Tibial artery (tissue), 4 donors: Measurements from ENCODE around the gene EEF2K.

ENCODE experiments used
- DNase-seq, 2 donors: peaks; one replicate each; pipeline ENCODE4 v3.0.0-alpha.2; 2019
- H3K27ac ChIP-seq, 2 donors: fragments of 200-600 bp; sonication (generic) in 1 of 2; 1 replicate in 1 of 2; 2 replicates in 1 of 2; pipeline ENCODE4 v1.5.1; 2018 to 2019; ENCODE audit warnings: mild to moderate bottlenecking in 1 of 2
- H3K27me3 ChIP-seq, 2 donors: fragments of 200-600 bp; sonication (generic) in 1 of 2; one replicate each; pipeline versions ENCODE4 v1.5.1 to v1.6.0; 2016 to 2019
- H3K36me3 ChIP-seq, 3 donors: fragments of 200-600 bp; sonication (generic) in 2 of 3; one replicate each; pipeline ENCODE4 v1.5.1; 2016 to 2019; ENCODE audit warnings: mild to moderate bottlenecking in 2 of 3
- H3K4me1 ChIP-seq, 4 donors: fragments of 200-600 bp; sonication (generic) in 2 of 4; 1 replicate in 3 of 4; 2 replicates in 1 of 4; pipeline ENCODE4 v1.5.1; 2016 to 2019
- H3K4me3 ChIP-seq, 2 donors: fragments of 200-600 bp; sonication (generic) in 1 of 2; 1 replicate in 1 of 2; 2 replicates in 1 of 2; pipeline ENCODE4 v1.5.1; 2018 to 2019; ENCODE audit warnings: mild to moderate bottlenecking in 2 of 2
- H3K9me3 ChIP-seq, 3 donors: fragments of 200-600 bp; sonication (generic) in 1 of 3; one replicate each; pipeline ENCODE4 v1.5.1; 2016 to 2019
- intact Hi-C: fragments of 100-400 bp; cut with DNase I; formaldehyde crosslinking; loops from one replicate; pipeline ENCODE4 v1.15.0; 2023; ENCODE audit warnings: low total_unique reads
- TF ChIP-seq, protein P1 (sequence below), 2 experiments: fragments of 200-600 bp in 1 of 2; fragments of 450-650 bp in 1 of 2; IDR thresholded peaks; one replicate each; pipeline ENCODE4 v1.5.1; 2017 to 2019; ENCODE audit warnings: antibody characterized with exemption in 2 of 2, mild to moderate bottlenecking in 1 of 2, moderate library complexity in 1 of 2

The EEF2K gene

DNA sequence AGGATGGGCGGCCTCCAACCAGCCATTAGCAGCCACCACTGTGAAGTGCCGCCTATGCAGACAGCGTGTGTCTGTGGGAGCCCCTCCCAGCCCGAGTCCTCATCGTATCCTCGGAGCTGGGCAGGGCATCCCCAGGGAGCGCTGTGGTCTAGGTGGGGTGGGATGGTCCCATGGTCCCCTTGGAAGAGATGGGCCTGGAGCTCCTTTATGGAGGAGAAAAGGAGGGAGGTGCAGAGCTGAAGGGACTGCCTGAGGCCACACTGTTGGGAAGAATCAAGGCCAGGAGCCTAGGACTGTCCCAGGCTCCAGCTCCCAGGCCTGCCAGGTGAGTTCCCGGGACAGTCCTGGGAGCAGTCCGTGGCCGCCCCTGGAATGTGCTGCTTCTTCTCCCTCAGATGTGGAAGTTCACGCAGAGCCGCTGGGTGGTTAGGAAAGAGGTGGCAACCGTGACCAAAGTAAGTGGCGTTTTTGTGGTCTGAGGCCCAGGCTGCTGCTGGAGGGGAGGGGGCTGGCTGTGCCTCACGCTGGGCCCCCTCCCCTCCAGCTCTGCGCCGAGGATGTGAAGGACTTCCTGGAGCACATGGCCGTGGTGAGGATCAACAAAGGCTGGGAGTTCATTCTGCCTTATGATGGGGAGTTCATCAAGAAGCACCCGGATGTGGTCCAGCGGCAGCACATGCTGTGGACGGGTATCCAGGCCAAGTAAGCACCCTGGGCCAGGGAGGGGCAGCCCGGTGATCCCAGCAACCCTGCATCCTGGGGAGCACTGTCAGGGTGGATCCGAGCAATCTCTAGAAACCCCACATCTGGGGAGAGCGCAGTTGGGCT, 118.1 kb downstream of the EEF2K start:
- intact Hi-C loops, result no loop called here
- H3K9me3 ChIP-seq, result no peaks in the 10 kb centered on the region
- no peaks in the 10 kb centered on the region for H3K27me3 ChIP-seq
- H3K36me3 ChIP-seq, result peaks cover 30 to 92% (median 83%) of the 10 kb centered on the region in 3 donors
- TF ChIP-seq, protein P1, sequence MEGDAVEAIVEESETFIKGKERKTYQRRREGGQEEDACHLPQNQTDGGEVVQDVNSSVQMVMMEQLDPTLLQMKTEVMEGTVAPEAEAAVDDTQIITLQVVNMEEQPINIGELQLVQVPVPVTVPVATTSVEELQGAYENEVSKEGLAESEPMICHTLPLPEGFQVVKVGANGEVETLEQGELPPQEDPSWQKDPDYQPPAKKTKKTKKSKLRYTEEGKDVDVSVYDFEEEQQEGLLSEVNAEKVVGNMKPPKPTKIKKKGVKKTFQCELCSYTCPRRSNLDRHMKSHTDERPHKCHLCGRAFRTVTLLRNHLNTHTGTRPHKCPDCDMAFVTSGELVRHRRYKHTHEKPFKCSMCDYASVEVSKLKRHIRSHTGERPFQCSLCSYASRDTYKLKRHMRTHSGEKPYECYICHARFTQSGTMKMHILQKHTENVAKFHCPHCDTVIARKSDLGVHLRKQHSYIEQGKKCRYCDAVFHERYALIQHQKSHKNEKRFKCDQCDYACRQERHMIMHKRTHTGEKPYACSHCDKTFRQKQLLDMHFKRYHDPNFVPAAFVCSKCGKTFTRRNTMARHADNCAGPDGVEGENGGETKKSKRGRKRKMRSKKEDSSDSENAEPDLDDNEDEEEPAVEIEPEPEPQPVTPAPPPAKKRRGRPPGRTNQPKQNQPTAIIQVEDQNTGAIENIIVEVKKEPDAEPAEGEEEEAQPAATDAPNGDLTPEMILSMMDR (IDR thresholded peaks at IDR 0.05), result no peak
- H3K27ac ChIP-seq, result no peak overlapping the region
- H3K4me3 ChIP-seq, result no peak overlapping the region
- no peaks in the 10 kb centered on the region for H3K4me1 ChIP-seq
- no peak for DNase-seq

DNA sequence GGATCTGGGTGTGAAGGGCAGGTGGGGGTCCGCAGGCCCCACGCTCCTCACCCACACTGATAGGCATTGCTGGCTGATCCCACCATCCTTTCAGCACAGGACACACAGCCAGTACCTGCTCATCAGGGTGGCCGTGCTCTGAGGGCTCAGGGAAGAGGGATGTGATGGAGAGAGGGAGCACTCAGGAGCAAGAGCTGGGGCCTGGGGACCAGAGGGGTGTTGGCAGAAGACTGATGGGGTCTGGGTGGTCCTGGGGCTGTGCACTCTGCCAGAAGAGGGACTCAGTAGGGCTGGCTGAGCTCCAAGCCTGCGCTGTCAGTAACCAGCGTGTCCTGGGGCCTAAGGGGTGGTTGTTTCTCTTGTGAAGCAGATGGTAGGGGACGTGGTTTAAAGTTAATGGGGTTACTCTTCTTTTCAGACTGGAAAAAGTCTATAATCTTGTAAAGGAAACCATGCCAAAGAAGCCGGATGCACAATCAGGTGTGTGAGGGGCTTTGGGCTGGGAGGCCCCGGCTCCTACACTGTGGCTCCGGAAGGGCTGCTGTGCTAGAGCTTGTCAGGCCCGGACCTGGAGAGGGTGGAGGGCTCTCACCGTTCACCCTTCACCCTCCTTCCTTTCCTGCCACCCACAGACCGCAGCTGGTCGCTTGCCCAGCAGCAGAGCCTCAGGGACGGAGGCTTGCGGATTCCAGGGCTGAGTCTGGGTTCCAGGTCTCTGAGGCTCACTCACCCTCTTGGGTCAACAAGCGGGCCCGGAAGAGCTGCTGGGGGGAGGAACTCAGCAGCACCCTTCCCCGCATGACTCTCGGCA, 118.9 kb downstream of the EEF2K start:
- Histone ChIP-seq H3K27ac (no peak overlapping the region), H3K36me3 (peaks cover 23 to 91% (median 84%) of the 10 kb centered on the region in 3 donors), H3K4me1 (no peaks in the 10 kb centered on the region), H3K27me3 (no peaks in the 10 kb centered on the region), H3K4me3 (no peak overlapping the region), H3K9me3 (no peaks in the 10 kb centered on the region)
- TF ChIP-seq, protein P1 (IDR thresholded peaks at IDR 0.05), result no peak
- no peak for DNase-seq
- intact Hi-C loops, result no loop called here

DNA sequence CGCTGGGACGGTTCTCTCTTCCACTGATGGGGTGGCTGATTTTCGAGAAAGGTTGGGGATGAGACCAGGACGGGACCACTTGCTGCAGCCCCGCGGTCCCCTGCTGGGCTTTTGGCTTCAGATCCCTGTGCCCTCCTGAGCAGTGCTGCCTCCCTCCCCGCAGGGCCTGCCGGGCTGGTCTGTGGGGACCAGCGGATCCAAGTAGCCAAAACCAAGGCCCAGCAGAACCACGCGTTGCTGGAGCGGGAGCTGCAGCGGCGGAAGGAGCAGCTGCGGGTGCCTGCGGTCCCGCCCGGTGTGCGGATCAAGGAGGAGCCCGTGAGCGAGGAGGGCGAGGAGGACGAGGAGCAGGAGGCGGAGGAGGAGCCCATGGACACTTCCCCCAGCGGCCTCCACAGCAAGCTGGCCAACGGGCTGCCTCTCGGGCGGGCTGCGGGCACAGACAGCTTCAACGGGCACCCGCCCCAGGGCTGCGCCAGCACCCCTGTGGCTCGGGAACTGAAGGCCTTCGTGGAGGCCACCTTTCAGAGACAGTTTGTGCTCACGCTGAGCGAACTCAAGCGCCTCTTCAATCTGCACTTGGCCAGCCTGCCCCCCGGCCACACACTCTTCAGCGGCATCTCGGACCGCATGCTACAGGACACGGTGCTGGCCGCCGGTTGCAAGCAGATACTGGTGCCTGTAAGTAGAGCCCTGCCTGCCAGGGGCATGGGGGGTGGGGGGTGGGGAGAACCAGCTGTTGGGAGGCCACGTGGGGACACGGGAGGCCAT, 119.7 kb downstream of the EEF2K start:
- Histone ChIP-seq H3K4me3 (no peak overlapping the region), H3K36me3 (peaks cover 23 to 91% (median 85%) of the 10 kb centered on the region in 3 donors), H3K27ac (no peak overlapping the region), H3K4me1 (no peaks in the 10 kb centered on the region), H3K27me3 (no peaks in the 10 kb centered on the region), H3K9me3 (no peaks in the 10 kb centered on the region)
- no peak for DNase-seq
- TF ChIP-seq, protein P1 (IDR thresholded peaks at IDR 0.05), result no peak
- intact Hi-C loops, result no loop called here

GRCh38 chr16:22326369-22326652, 120.2 kb downstream of the EEF2K start:
- TF ChIP-seq, protein P1 (IDR thresholded peaks at IDR 0.05), result no peak
- Histone ChIP-seq H3K9me3 (no peaks in the 10 kb centered on the region), H3K4me1 (no peaks in the 10 kb centered on the region), H3K27ac (no peak overlapping the region), H3K27me3 (no peaks in the 10 kb centered on the region), H3K36me3 (peaks cover 24 to 94% (median 86%) of the 10 kb centered on the region in 3 donors), H3K4me3 (no peak overlapping the region)
- DNase-seq, result no peak
- intact Hi-C loops, result no loop called here

GRCh38 chr16:22326771-22327445, 120.8 kb downstream of the EEF2K start:
- H3K36me3 ChIP-seq, result peaks cover 30 to 94% (median 86%) of the 10 kb centered on the region in 3 donors
- no peak for DNase-seq
- H3K4me1 ChIP-seq, result no peaks in the 10 kb centered on the region
- no peaks in the 10 kb centered on the region for H3K9me3 ChIP-seq
- intact Hi-C loops, result no loop called here
- H3K4me3 ChIP-seq, result no peak overlapping the region
- TF ChIP-seq, protein P1 (IDR thresholded peaks at IDR 0.05), result no peak
- H3K27ac ChIP-seq, result no peak overlapping the region
- H3K27me3 ChIP-seq, result no peaks in the 10 kb centered on the region
